H1 (cell line): ENCODE data around the gene KCNH4. TPM values are rescaled to one million over a fixed set of nuclear protein-coding genes. Genes with fewer than 3 reads are reported as not detected.

Experiments used
- CTCF ChIA-PET: fragments of 300-600 bp; sonication (Branson Sonifier 250); formaldehyde crosslinking; loops from one replicate; lab custom pipeline; 2021; ENCODE audit not compliant: partially characterized antibody; lab: Charles Lee
- POLR2A ChIA-PET: fragments of 300-600 bp; sonication (Branson Sonifier 250); formaldehyde crosslinking; loops from one replicate; lab custom pipeline; 2021; ENCODE audit warnings: inconsistent platforms; ENCODE audit not compliant: partially characterized antibody; lab: Charles Lee
- DNase-seq, 2 experiments: peaks; one replicate each; pipeline versions ENCODE4 v3.0.0 to v3.0.0-alpha.2; 2010 to 2022; ENCODE audit warnings: low spot score in 2 of 2, low read depth in 1 of 2, mixed read lengths in 1 of 2
- FAIRE-seq: peaks from 2 replicates; lab custom pipeline; 2011; peaks lifted over from hg19 to GRCh38; lab: Jason Lieb, UNC
- H2AFZ ChIP-seq: 2 replicates; pipeline ENCODE4 v1.8.1; 2012; ENCODE audit warnings: low read length, inconsistent platforms
- H2AK5ac ChIP-seq: 2 replicates; pipeline ENCODE4 v1.6.1; 2013; ENCODE audit warnings: low read depth, low read length
- H2BK120ac ChIP-seq: replicated peaks from 2 replicates; pipeline ENCODE3; 2013; ENCODE audit warnings: low read depth, low read length, inconsistent platforms
- H2BK12ac ChIP-seq: 2 replicates; pipeline ENCODE4 v1.6.1; 2013; ENCODE audit warnings: low read depth, low read length
- H2BK15ac ChIP-seq: 2 replicates; pipeline ENCODE4 v1.6.1; 2013; ENCODE audit warnings: low read length
- H2BK20ac ChIP-seq: 2 replicates; pipeline ENCODE4 v1.6.1; 2013; ENCODE audit warnings: low read length
- H2BK5ac ChIP-seq: 2 replicates; pipeline ENCODE4 v1.6.1; 2013; ENCODE audit warnings: low read depth, low read length
- H3K14ac ChIP-seq: 2 replicates; pipeline ENCODE4 v1.6.1; 2013; ENCODE audit warnings: inconsistent platforms; ENCODE audit not compliant: insufficient read length
- H3K18ac ChIP-seq: 2 replicates; pipeline ENCODE4 v1.6.1; 2013; ENCODE audit warnings: low read length; ENCODE audit errors: extremely low read depth
- H3K23ac ChIP-seq: 2 replicates; pipeline ENCODE4 v1.6.1; 2013; ENCODE audit warnings: inconsistent platforms; ENCODE audit not compliant: insufficient read length
- H3K23me2 ChIP-seq: 2 replicates; pipeline ENCODE4 v1.6.1; 2013; ENCODE audit warnings: low read depth, low read length
- H3K27ac ChIP-seq: 2 replicates; pipeline ENCODE4 v1.6.1; 2011; ENCODE audit warnings: low read depth, low read length, inconsistent platforms
- H3K27me3 ChIP-seq, 4 experiments: replicated peaks in 1 of 4; 1 replicate in 1 of 4; 2 replicates in 3 of 4; pipeline versions ENCODE4 v1.6.1 to v1.8.1; 2011 to 2013; ENCODE audit warnings: low read length in 3 of 4, mild to moderate bottlenecking in 3 of 4, inconsistent platforms in 2 of 4, mixed read lengths in 2 of 4, moderate library complexity in 1 of 4; ENCODE audit not compliant: control insufficient read depth in 3 of 4, insufficient read depth in 3 of 4; ENCODE audit errors: extremely low read depth in 1 of 4
- H3K36me3 ChIP-seq, 4 experiments: 2 replicates each; pipeline versions ENCODE4 v1.6.1 to v1.8.1; 2011 to 2013; ENCODE audit warnings: mild to moderate bottlenecking in 4 of 4, low read length in 3 of 4, moderate library complexity in 2 of 4, control low read depth in 1 of 4, inconsistent platforms in 1 of 4; ENCODE audit not compliant: insufficient read depth in 4 of 4, control insufficient read depth in 2 of 4
- H3K4ac ChIP-seq: replicated peaks from 2 replicates; pipeline ENCODE3; 2013; ENCODE audit warnings: low read length, low read depth, mixed read lengths, inconsistent platforms; ENCODE audit not compliant: insufficient read length
- H3K4me1 ChIP-seq, 4 experiments: replicated peaks in 1 of 4; 1 replicate in 1 of 4; 2 replicates in 3 of 4; pipeline versions ENCODE4 v1.6.1 to v1.8.1; 2011 to 2013; ENCODE audit warnings: low read length in 3 of 4, inconsistent platforms in 2 of 4, mixed read lengths in 1 of 4; ENCODE audit not compliant: insufficient read depth in 4 of 4, control insufficient read depth in 3 of 4
- H3K4me2 ChIP-seq, 2 experiments: 2 replicates each; pipeline versions ENCODE4 v1.6.1 to v1.8.1; 2011 to 2013; ENCODE audit warnings: low read depth in 2 of 2, low read length in 2 of 2, control low read depth in 1 of 2, inconsistent platforms in 1 of 2, mild to moderate bottlenecking in 1 of 2; ENCODE audit not compliant: insufficient read depth in 1 of 2
- H3K4me3 ChIP-seq, 4 experiments: fragments of 200-600, 300-600 bp in 1 of 4; sonication (generic), shearing (Covaris generic), sonication (Bioruptor Twin) in 1 of 4; 2 replicates each; pipeline versions ENCODE4 v1.5.1 to v1.8.1; 2011 to 2016; ENCODE audit warnings: low read length in 4 of 4, low read depth in 3 of 4, control low read depth in 2 of 4, inconsistent platforms in 2 of 4, mild to moderate bottlenecking in 2 of 4, mixed read lengths in 1 of 4, moderate library complexity in 1 of 4; ENCODE audit not compliant: insufficient read depth in 2 of 4; ENCODE audit errors: extremely low read depth in 1 of 4
- H3K56ac ChIP-seq: replicated peaks from 2 replicates; pipeline ENCODE3; 2013; ENCODE audit warnings: low read depth, mild to moderate bottlenecking, mixed read lengths, low read length, inconsistent platforms; ENCODE audit not compliant: insufficient read length
- H3K79me1 ChIP-seq: 2 replicates; pipeline ENCODE4 v1.6.1; 2013; ENCODE audit warnings: low read depth, low read length, control low read depth
- H3K79me2 ChIP-seq, 2 experiments: 2 replicates each; pipeline versions ENCODE4 v1.6.1 to v1.8.1; 2012 to 2013; ENCODE audit warnings: low read length in 2 of 2, mild to moderate bottlenecking in 2 of 2, inconsistent platforms in 1 of 2; ENCODE audit not compliant: insufficient read depth in 2 of 2, control insufficient read depth in 1 of 2
- H3K9ac ChIP-seq, 4 experiments: replicated peaks in 1 of 4; 1 replicate in 1 of 4; 2 replicates in 3 of 4; pipeline versions ENCODE4 v1.6.1 to v1.8.1; 2011 to 2013; ENCODE audit warnings: low read depth in 3 of 4, low read length in 3 of 4, control low read depth in 2 of 4, mild to moderate bottlenecking in 2 of 4, moderate library complexity in 2 of 4, inconsistent platforms in 1 of 4; ENCODE audit errors: extremely low read depth in 1 of 4
- H3K9me3 ChIP-seq, 2 experiments: 2 replicates each; pipeline versions ENCODE4 v1.6.1 to v1.8.1; 2012 to 2013; ENCODE audit warnings: mild to moderate bottlenecking in 2 of 2, moderate library complexity in 2 of 2, control low read depth in 1 of 2, inconsistent platforms in 1 of 2, low read depth in 1 of 2, low read length in 1 of 2, mixed read lengths in 1 of 2; ENCODE audit not compliant: insufficient read depth in 2 of 2
- H4K20me1 ChIP-seq, 2 experiments: replicated peaks in 1 of 2; 2 replicates each; pipeline versions ENCODE3 to v1.8.1; 2011 to 2013; ENCODE audit warnings: inconsistent platforms in 2 of 2, low read length in 2 of 2, mild to moderate bottlenecking in 1 of 2; ENCODE audit not compliant: insufficient read depth in 2 of 2, control insufficient read depth in 1 of 2
- H4K5ac ChIP-seq: 2 replicates; pipeline ENCODE4 v1.6.1; 2013; ENCODE audit warnings: low read length, low read depth, mixed read lengths, inconsistent platforms; ENCODE audit not compliant: insufficient read length
- H4K8ac ChIP-seq: 2 replicates; pipeline ENCODE4 v1.8.0; 2013; ENCODE audit warnings: mild to moderate bottlenecking, moderate library complexity, low read length, inconsistent platforms; ENCODE audit not compliant: insufficient read depth; ENCODE audit errors: extremely low read depth
- H4K91ac ChIP-seq: replicated peaks from 2 replicates; pipeline ENCODE3; 2013; ENCODE audit warnings: low read length, mixed read lengths, inconsistent platforms; ENCODE audit not compliant: insufficient read length
- ATF2 ChIP-seq: IDR thresholded peaks from 2 replicates; pipeline ENCODE4 v1.6.1; 2012; ENCODE audit warnings: low read length, inconsistent platforms
- BRCA1 ChIP-seq: IDR thresholded peaks from 2 replicates; pipeline ENCODE4 v1.6.1; 2012; ENCODE audit warnings: low read depth, low read length, improper control_type of control experiment
- CBX8 ChIP-seq: fragments of 300-800, 300-1000 bp; sonication (generic); IDR thresholded peaks from 2 replicates; pipeline ENCODE4 v1.7.1; 2016; ENCODE audit warnings: low read depth, low read length, borderline replicate concordance
- HDAC2 ChIP-seq, 2 experiments: fragments of 300-600 bp in 1 of 2; sonication (generic) in 1 of 2; IDR thresholded peaks; 2 replicates each; pipeline ENCODE4 v1.6.1; 2011 to 2012; ENCODE audit warnings: low read depth in 2 of 2, low read length in 2 of 2, mild to moderate bottlenecking in 2 of 2, moderate library complexity in 2 of 2, borderline replicate concordance in 1 of 2, inconsistent platforms in 1 of 2
- RBBP5 ChIP-seq: IDR thresholded peaks from 2 replicates; pipeline ENCODE4 v1.7.1; 2012; ENCODE audit warnings: low read depth, mild to moderate bottlenecking, inconsistent platforms, low read length, moderate library complexity, borderline replicate concordance
- RFX5 ChIP-seq: IDR thresholded peaks from 2 replicates; pipeline ENCODE4 v1.6.1; 2011; ENCODE audit warnings: low read depth, low read length, improper control_type of control experiment, borderline replicate concordance
- RXRA ChIP-seq: IDR thresholded peaks from 2 replicates; pipeline ENCODE4 v1.6.1; 2011; ENCODE audit warnings: low read depth, mild to moderate bottlenecking, low read length, moderate library complexity; ENCODE audit not compliant: insufficient read depth
- SIX5 ChIP-seq: IDR thresholded peaks from 2 replicates; pipeline ENCODE4 v1.6.1; 2011; ENCODE audit warnings: mild to moderate bottlenecking, low read depth, low read length
- SP1 ChIP-seq: IDR thresholded peaks from 2 replicates; pipeline ENCODE4 v1.6.1; 2011; ENCODE audit warnings: low read depth, low read length
- SP2 ChIP-seq: IDR thresholded peaks from 2 replicates; pipeline ENCODE4 v1.6.1; 2012; ENCODE audit warnings: mild to moderate bottlenecking, low read length, inconsistent platforms
- USF2 ChIP-seq: IDR thresholded peaks from 2 replicates; pipeline ENCODE4 v1.6.1; 2011; ENCODE audit warnings: low read length, improper control_type of control experiment
- WGBS, 2 experiments: shearing (Covaris generic) in 1 of 2; methylation state at CpG; one replicate each; pipeline versions ENCODE4 v1.1.6 to v1.1.7; 2013 to 2015; ENCODE audit warnings: low lambda C conversion rate in 2 of 2, mixed read lengths in 2 of 2, inconsistent platforms in 1 of 2, low coverage in 1 of 2, missing lambda C conversion rate in 1 of 2; ENCODE audit not compliant: insufficient replicate concordance in 2 of 2, insufficient coverage in 1 of 2, insufficient read length in 1 of 2; ENCODE audit errors: extremely low coverage in 1 of 2, missing lambda C conversion rate in 1 of 2; 5-methylcytosine and 5-hydroxymethylcytosine counted together
- polyA plus RNA-seq, 7 experiments: library from polyadenylated mRNA; depleted of rRNA in 3 of 7; stranded (reverse) in 5 of 7; unstranded in 2 of 7; fragments of >200 nt in 5 of 7; fragments of 200-250 nt in 2 of 7; gene quantifications; 1 replicate in 5 of 7; 2 replicates in 1 of 7; 4 replicates in 1 of 7; pipeline versions ENCODE4 v1.2.1 to v1.2.3, GENCODE V29; 2011 to 2013; ENCODE audit warnings: missing spikeins in 2 of 7, mixed read lengths in 2 of 7
- total RNA-seq: library from RNA; stranded (reverse); fragmentation: NEBNext Ultra II Directional; extraction: Animal tissue kit (Norgen Biotek cat#: 25700); gene quantifications from 2 replicates; pipeline ENCODE4 v1.2.1, GENCODE V29; 2021

Gene KCNH4
- total and polyA plus RNA-seq, 2 of the 8 experiments (the other 6 are each of a cell fraction or from before 2014, with no cell fraction given), result 0.44 to 0.47 TPM

GRCh38 chr17:42214156-42214555 is 33.2 kb upstream of the KCNH4 start:
- no peak overlapping the region for H3K4me2 ChIP-seq
- no peak overlapping the region for H3K9ac ChIP-seq
- POLR2A ChIA-PET, result interaction anchor here (0.6 to 1.0 kb wide), 2 partner anchors 23 to 25 kb away, joined by 3 read pairs; no protein-coding TSS in a partner anchor
- 89% methylated on average over 2 of the region's 2 CpGs; no CpG with 5 or more reads in 1 of the 2 experiments for WGBS, 2 experiments
- peaks cover 6 to 50% (median 31%) of the 10 kb centered on the region in 4 experiments; a peak in 6 of 8 replicates for H3K36me3 ChIP-seq
- H3K27me3 ChIP-seq, result no peaks in the 10 kb centered on the region
- H3K23me2 ChIP-seq, result no peaks in the 10 kb centered on the region
- no peaks in the 10 kb centered on the region for H3K79me2 ChIP-seq
- no peaks in the 10 kb centered on the region for H3K4me1 ChIP-seq
- no peak overlapping the region for H3K56ac ChIP-seq
- no peak overlapping the region for H4K8ac ChIP-seq
- no peak for FAIRE-seq
- H3K27ac ChIP-seq, result no peak overlapping the region
- H2BK12ac ChIP-seq, result no peak overlapping the region
- no peak overlapping the region for H3K14ac ChIP-seq
- no peak overlapping the region for H2BK120ac ChIP-seq
- no peak overlapping the region for H2BK20ac ChIP-seq
- H2BK15ac ChIP-seq, result no peak overlapping the region
- no peak overlapping the region for H2AFZ ChIP-seq
- no peak overlapping the region for H3K18ac ChIP-seq
- H4K91ac ChIP-seq, result no peak overlapping the region
- no peak overlapping the region for H4K5ac ChIP-seq
- H3K79me1 ChIP-seq, result no peaks in the 10 kb centered on the region
- H2AK5ac ChIP-seq, result no peak overlapping the region
- no peak overlapping the region for H3K4me3 ChIP-seq
- no peaks in the 10 kb centered on the region for H3K9me3 ChIP-seq
- no peak for DNase-seq
- no peak overlapping the region for H3K23ac ChIP-seq
- H4K20me1 ChIP-seq, result peaks cover 0 to 2% of the 10 kb centered on the region in 2 experiments
- no peak overlapping the region for H3K4ac ChIP-seq
- no peak overlapping the region for H2BK5ac ChIP-seq
- CTCF ChIA-PET, result interaction anchor here (0.6 to 3.5 kb wide), 7 partner anchors 8 to 214 kb away, joined by 3 to 24 read pairs (median 3); partner anchors contain the start of gene GHDC
- TF ChIP-seq ATF2, result no peak
- TF ChIP-seq CBX8, result no peak
- TF ChIP-seq RXRA, result no peak
- TF ChIP-seq SIX5, result no peak
- no peak for TF ChIP-seq SP1
- TF ChIP-seq BRCA1, result no peak
- TF ChIP-seq USF2, result no peak
- no peak for TF ChIP-seq HDAC2 (IDR thresholded peaks at IDR 0.05; ENCODE audit: borderline replicate concordance in 1 of 2, low read depth in 2 of 2, low read length in 2 of 2)
- TF ChIP-seq RFX5, result no peak
- no peak for TF ChIP-seq RBBP5
- TF ChIP-seq SP2, result no peak
